ENCODE measurements around the gene MCM6. TPM values are rescaled to one million over a fixed set of nuclear protein-coding genes. Genes with fewer than 3 reads are reported as not detected.

MCM6 gene
- total RNA-seq, 1 experiment from 2014 or later: 84.8 TPM

GRCh38 chr2:135840601-135841000, 35.6 kb downstream of the MCM6 start:
- H3K9me3 ChIP-seq (ENCODE audit: control insufficient read depth in 1 of 2, insufficient read depth in 1 of 2, low read depth in 1 of 2, low read length in 2 of 2): no peaks in the 10 kb centered on the region
- H3K79me2 ChIP-seq (ENCODE audit: insufficient read depth, low read length): no peaks in the 10 kb centered on the region
- no peaks in the 10 kb centered on the region for H3K4me1 ChIP-seq (ENCODE audit: control insufficient read depth in 1 of 2, insufficient read depth in 2 of 2, low read length in 2 of 2)
- no peak overlapping the region for H3K9ac ChIP-seq (ENCODE audit: low read length)
- no peaks in the 10 kb centered on the region for H3K9me2 ChIP-seq (ENCODE audit: insufficient read depth)
- intact Hi-C loops (cut with micrococcal nuclease): no loop called here
- TF ChIP-seq SP1 (IDR thresholded peaks at IDR 0.05; ENCODE audit: low read depth): no peak
- no peak for TF ChIP-seq REST (IDR thresholded peaks at IDR 0.05; ENCODE audit: low read depth)
- H3K27ac ChIP-seq (ENCODE audit: low read depth, low read length): no peak overlapping the region
- no peak overlapping the region for H3K4me2 ChIP-seq (ENCODE audit: low read length)
- no peak for ATAC-seq
- no peaks in the 10 kb centered on the region for H3K27me3 ChIP-seq (ENCODE audit: insufficient read depth, low read length)
- ChIA-PET CTCF (interaction anchor here (0.9 to 1.4 kb wide), 3 partner anchors 18 to 852 kb away, joined by 3 read pairs; no protein-coding TSS in a partner anchor), RAD21 (ENCODE audit: low non-redundant PET in 1 of 2, low total read pairs in 2 of 2, uncharacterized antibody in 2 of 2, unreplicated experiment in 2 of 2) (no interaction called here), POLR2A (no interaction called here)
- no peak overlapping the region for H3K4me3 ChIP-seq (replicated peaks in 1 of 2; ENCODE audit: low read depth in 1 of 2, low read length in 2 of 2)
- no peak for DNase-seq (ENCODE audit: low read depth, low spot score)
- BruUV-seq (replicated peaks): no TSS peak
- H3K36me3 ChIP-seq (ENCODE audit: control insufficient read depth in 1 of 2, insufficient read depth in 2 of 2, low read length in 2 of 2): peaks cover 25 to 40% of the 10 kb centered on the region in 2 experiments; a peak in 3 of 4 replicates
- no peaks in the 10 kb centered on the region for H4K20me1 ChIP-seq (ENCODE audit: insufficient read depth)
- H2AFZ ChIP-seq (ENCODE audit: low read depth, low read length, poor library complexity, severe bottlenecking): no peak overlapping the region

GRCh38 chr2:135839713-135840112, 36.5 kb downstream of the MCM6 start:
- Histone ChIP-seq H3K9me2 (ENCODE audit: insufficient read depth) (no peaks in the 10 kb centered on the region), H3K4me2 (ENCODE audit: low read length) (no peak overlapping the region), H3K36me3 (ENCODE audit: control insufficient read depth in 1 of 2, insufficient read depth in 2 of 2, low read length in 2 of 2) (peaks cover 22 to 32% of the 10 kb centered on the region in 2 experiments; a peak in 3 of 4 replicates), H3K27me3 (ENCODE audit: insufficient read depth, low read length) (no peaks in the 10 kb centered on the region), H4K20me1 (ENCODE audit: insufficient read depth) (no peaks in the 10 kb centered on the region), H2AFZ (ENCODE audit: low read depth, low read length, poor library complexity, severe bottlenecking) (no peak overlapping the region), H3K4me3 (replicated peaks in 1 of 2; ENCODE audit: low read depth in 1 of 2, low read length in 2 of 2) (no peak overlapping the region), H3K4me1 (ENCODE audit: control insufficient read depth in 1 of 2, insufficient read depth in 2 of 2, low read length in 2 of 2) (no peaks in the 10 kb centered on the region), H3K79me2 (ENCODE audit: insufficient read depth, low read length) (no peaks in the 10 kb centered on the region), H3K9ac (ENCODE audit: low read length) (no peak overlapping the region), H3K27ac (ENCODE audit: low read depth, low read length) (no peak overlapping the region), H3K9me3 (ENCODE audit: control insufficient read depth in 1 of 2, insufficient read depth in 1 of 2, low read depth in 1 of 2, low read length in 2 of 2) (no peaks in the 10 kb centered on the region)
- no peak for ATAC-seq
- ChIA-PET CTCF (interaction anchor here (1.1 to 1.4 kb wide), 2 partner anchors 19 to 851 kb away, joined by 3 read pairs; no protein-coding TSS in a partner anchor), RAD21 (ENCODE audit: low non-redundant PET in 1 of 2, low total read pairs in 2 of 2, uncharacterized antibody in 2 of 2, unreplicated experiment in 2 of 2) (no interaction called here), POLR2A (no interaction called here)
- intact Hi-C loops (cut with micrococcal nuclease): no loop called here
- BruUV-seq (replicated peaks): no TSS peak
- no peak for TF ChIP-seq CEBPB (IDR thresholded peaks at IDR 0.05; ENCODE audit: low read depth)
- no peak for DNase-seq (ENCODE audit: low read depth, low spot score)

All from HCT116 (cell line).